Measurements from ENCODE around the gene SMURF2. TPM values are rescaled to one million over a fixed set of nuclear protein-coding genes. Genes with fewer than 3 reads are reported as not detected.

The SMURF2 gene
- polyA plus RNA-seq, 2 of the 4 experiments (the other 2 are of a cell fraction): 16.7 to 26.3 TPM

DNA sequence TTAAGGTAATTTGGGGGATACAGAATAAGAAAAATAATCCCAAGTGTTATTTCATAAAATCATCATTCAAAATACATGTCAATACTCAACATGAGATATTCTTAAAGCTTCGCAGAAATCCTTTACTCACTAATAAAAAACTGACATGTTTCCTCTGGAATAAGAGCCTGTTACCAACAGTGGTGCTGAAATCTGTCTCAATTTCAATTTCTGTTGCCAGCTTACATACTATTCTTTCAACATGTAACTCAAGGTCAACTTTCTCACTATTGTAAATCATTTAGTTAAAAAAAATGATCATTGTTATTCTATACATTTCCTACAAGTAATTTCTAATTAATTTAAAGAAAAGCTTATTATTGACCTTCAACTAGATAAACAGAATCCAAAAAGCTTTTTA, 87.5 kb downstream of the SMURF2 start:
- H3K27ac ChIP-seq: no peak overlapping the region
- ATAC-seq (no peak), FAIRE-seq (no peak), DNase-seq (ENCODE audit: low read depth in 1 of 2, low spot score in 1 of 2) (no peak)
- no peak overlapping the region for H3K4me2 ChIP-seq
- no peak for TF ChIP-seq ZC3H11A (IDR thresholded peaks at IDR 0.05)
- no peak for TF ChIP-seq KDM5A (IDR thresholded peaks at IDR 0.05)
- TF ChIP-seq EHMT2 (IDR thresholded peaks at IDR 0.05; ENCODE audit: low read depth): no peak
- TF ChIP-seq, protein P1, sequence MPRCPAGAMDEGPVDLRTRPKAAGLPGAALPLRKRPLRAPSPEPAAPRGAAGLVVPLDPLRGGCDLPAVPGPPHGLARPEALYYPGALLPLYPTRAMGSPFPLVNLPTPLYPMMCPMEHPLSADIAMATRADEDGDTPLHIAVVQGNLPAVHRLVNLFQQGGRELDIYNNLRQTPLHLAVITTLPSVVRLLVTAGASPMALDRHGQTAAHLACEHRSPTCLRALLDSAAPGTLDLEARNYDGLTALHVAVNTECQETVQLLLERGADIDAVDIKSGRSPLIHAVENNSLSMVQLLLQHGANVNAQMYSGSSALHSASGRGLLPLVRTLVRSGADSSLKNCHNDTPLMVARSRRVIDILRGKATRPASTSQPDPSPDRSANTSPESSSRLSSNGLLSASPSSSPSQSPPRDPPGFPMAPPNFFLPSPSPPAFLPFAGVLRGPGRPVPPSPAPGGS (IDR thresholded peaks at IDR 0.05): no peak
- no peak for TF ChIP-seq RCOR1 (IDR thresholded peaks at IDR 0.05; ENCODE audit: low read depth, low read length)
- TF ChIP-seq HOXB13 (CRISPR knock-in tag; IDR thresholded peaks at IDR 0.05; ENCODE audit: low read depth): no peak
- TF ChIP-seq EP300 (IDR thresholded peaks at IDR 0.05): no peak
- TF ChIP-seq, protein P2, sequence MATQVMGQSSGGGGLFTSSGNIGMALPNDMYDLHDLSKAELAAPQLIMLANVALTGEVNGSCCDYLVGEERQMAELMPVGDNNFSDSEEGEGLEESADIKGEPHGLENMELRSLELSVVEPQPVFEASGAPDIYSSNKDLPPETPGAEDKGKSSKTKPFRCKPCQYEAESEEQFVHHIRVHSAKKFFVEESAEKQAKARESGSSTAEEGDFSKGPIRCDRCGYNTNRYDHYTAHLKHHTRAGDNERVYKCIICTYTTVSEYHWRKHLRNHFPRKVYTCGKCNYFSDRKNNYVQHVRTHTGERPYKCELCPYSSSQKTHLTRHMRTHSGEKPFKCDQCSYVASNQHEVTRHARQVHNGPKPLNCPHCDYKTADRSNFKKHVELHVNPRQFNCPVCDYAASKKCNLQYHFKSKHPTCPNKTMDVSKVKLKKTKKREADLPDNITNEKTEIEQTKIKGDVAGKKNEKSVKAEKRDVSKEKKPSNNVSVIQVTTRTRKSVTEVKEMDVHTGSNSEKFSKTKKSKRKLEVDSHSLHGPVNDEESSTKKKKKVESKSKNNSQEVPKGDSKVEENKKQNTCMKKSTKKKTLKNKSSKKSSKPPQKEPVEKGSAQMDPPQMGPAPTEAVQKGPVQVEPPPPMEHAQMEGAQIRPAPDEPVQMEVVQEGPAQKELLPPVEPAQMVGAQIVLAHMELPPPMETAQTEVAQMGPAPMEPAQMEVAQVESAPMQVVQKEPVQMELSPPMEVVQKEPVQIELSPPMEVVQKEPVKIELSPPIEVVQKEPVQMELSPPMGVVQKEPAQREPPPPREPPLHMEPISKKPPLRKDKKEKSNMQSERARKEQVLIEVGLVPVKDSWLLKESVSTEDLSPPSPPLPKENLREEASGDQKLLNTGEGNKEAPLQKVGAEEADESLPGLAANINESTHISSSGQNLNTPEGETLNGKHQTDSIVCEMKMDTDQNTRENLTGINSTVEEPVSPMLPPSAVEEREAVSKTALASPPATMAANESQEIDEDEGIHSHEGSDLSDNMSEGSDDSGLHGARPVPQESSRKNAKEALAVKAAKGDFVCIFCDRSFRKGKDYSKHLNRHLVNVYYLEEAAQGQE (IDR thresholded peaks at IDR 0.05): no peak
- no peak for TF ChIP-seq RAD21 (conservative IDR thresholded peaks at IDR 0.05 in 1 of 2, IDR thresholded peaks at IDR 0.05 in 1 of 2)
- TF ChIP-seq CHD2 (IDR thresholded peaks at IDR 0.05; ENCODE audit: low read length, partially characterized antibody): no peak
- H3K4me3 ChIP-seq: no peak overlapping the region
- CTCF ChIA-PET: interaction anchor here (0.6 to 3.9 kb wide), 7 partner anchors 8 to 203 kb away, joined by 3 to 21 read pairs (median 3); no protein-coding TSS in a partner anchor
- 0 out of 3 replicates have a peak, but pooled peaks cover 4% of the 10 kb centered on the region for H3K4me1 ChIP-seq
- WGBS (ENCODE audit: missing lambda C conversion rate): 93% methylated on average over 1 of the region's 1 CpG
- H3K9me3 ChIP-seq: no peaks in the 10 kb centered on the region
- POLR2A ChIA-PET: interaction anchor here (1.4 kb wide), 1 partner anchor 68 kb away, joined by 5 read pairs; the partner anchor contains the start of gene CEP95

DNA sequence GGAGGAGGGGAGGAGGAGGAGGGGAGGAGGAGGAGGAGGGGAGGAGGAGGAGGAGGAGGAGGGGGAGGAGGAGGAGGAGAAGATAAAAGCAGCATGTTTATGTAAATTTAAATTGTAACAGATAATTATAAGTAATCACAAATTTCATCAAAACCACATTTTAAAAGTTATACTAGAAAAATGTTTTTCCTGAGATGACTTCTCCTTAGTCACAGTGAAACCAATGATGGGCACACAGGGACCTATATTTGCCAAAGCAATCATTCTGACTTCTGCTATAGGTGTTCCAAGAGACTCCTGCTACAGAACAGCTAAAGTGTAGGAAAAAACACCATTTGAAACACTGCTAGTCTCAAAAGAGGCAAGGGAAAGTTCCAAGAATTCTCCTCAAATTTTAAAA, 88.9 kb downstream of the SMURF2 start:
- H3K4me2 ChIP-seq: no peak overlapping the region
- CTCF ChIA-PET: interaction anchor here (0.8 to 3.9 kb wide), 6 partner anchors 9 to 178 kb away, joined by 3 to 21 read pairs (median 5); no protein-coding TSS in a partner anchor
- 0 out of 3 replicates have a peak, but pooled peaks cover 4% of the 10 kb centered on the region for H3K4me1 ChIP-seq
- no peak for DNase-seq (ENCODE audit: low read depth in 1 of 2, low spot score in 1 of 2)
- ATAC-seq: peak in 1 of 2 experiments; percentile 30; a peak in 2 of 6 replicates
- no peak overlapping the region for H3K4me3 ChIP-seq
- POLR2A ChIA-PET: no interaction called here
- no peak overlapping the region for H3K27ac ChIP-seq
- TF ChIP-seq NFE2L2 (conservative IDR thresholded peaks at IDR 0.05; ENCODE audit: low read length) (no peak), FOXS1 (CRISPR knock-in tag; IDR thresholded peaks at IDR 0.05) (no peak), HOXA7 (CRISPR knock-in tag; IDR thresholded peaks at IDR 0.05) (no peak), JUNB (IDR thresholded peaks at IDR 0.05) (no peak), RAD21 (conservative IDR thresholded peaks at IDR 0.05 in 1 of 2, IDR thresholded peaks at IDR 0.05 in 1 of 2) (no peak), RNF2 (IDR thresholded peaks at IDR 0.05; ENCODE audit: borderline replicate concordance, low read depth) (no peak), PHF8 (IDR thresholded peaks at IDR 0.05; ENCODE audit: borderline replicate concordance, low read depth) (no peak), KDM5A (IDR thresholded peaks at IDR 0.05) (no peak), TP53 (CRISPR knock-in tag; IDR thresholded peaks at IDR 0.05) (no peak), TFCP2L1 (CRISPR knock-in tag; IDR thresholded peaks at IDR 0.05) (no peak), MAZ (IDR thresholded peaks at IDR 0.05; ENCODE audit: borderline replicate concordance, low read depth, low read length) (no peak), POLR2A (IDR thresholded peaks at IDR 0.05; ENCODE audit: low read length) (no peak)
- TF ChIP-seq, protein P2 (IDR thresholded peaks at IDR 0.05): no peak
- TF ChIP-seq, protein P3, sequence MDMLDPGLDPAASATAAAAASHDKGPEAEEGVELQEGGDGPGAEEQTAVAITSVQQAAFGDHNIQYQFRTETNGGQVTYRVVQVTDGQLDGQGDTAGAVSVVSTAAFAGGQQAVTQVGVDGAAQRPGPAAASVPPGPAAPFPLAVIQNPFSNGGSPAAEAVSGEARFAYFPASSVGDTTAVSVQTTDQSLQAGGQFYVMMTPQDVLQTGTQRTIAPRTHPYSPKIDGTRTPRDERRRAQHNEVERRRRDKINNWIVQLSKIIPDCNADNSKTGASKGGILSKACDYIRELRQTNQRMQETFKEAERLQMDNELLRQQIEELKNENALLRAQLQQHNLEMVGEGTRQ (IDR thresholded peaks at IDR 0.05): no peak
- no peaks in the 10 kb centered on the region for H3K9me3 ChIP-seq
- no peak for FAIRE-seq
